ENCODE results near the gene ABCC4.

DNA sequence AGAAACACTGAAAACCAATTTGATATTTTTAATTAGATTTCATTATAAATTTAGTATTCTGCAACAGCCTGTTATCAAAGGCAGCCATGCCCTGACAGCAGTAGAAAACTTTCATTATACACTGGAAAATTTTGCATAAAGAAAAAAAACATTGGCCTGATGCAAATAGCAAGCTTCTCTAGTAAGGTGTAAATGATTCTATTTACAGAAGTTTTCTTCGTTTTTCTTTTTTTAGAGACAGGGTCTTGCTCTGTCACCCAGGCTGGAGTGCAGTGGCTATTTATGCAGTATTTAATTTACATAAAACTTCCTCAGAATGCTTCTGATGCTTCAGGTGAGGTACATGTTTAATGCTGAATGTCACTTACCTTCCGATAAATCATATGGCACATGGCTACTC lies 67.0 kb downstream of the ABCC4 start:
- TF ChIP-seq ZNF292 (tag by site-specific recombination; IDR thresholded peaks at IDR 0.05; ENCODE audit: borderline replicate concordance, low read depth) (no peak), YY1 (tag by site-specific recombination; IDR thresholded peaks at IDR 0.05) (no peak), ZNF19 (tag by site-specific recombination; IDR thresholded peaks at IDR 0.05; ENCODE audit: low read depth) (no peak), CTCF (tag by site-specific recombination; IDR thresholded peaks at IDR 0.05) (no peak), ZNF138 (tag by site-specific recombination; IDR thresholded peaks at IDR 0.05; ENCODE audit: borderline replicate concordance) (no peak)
- TF ChIP-seq, protein P1, sequence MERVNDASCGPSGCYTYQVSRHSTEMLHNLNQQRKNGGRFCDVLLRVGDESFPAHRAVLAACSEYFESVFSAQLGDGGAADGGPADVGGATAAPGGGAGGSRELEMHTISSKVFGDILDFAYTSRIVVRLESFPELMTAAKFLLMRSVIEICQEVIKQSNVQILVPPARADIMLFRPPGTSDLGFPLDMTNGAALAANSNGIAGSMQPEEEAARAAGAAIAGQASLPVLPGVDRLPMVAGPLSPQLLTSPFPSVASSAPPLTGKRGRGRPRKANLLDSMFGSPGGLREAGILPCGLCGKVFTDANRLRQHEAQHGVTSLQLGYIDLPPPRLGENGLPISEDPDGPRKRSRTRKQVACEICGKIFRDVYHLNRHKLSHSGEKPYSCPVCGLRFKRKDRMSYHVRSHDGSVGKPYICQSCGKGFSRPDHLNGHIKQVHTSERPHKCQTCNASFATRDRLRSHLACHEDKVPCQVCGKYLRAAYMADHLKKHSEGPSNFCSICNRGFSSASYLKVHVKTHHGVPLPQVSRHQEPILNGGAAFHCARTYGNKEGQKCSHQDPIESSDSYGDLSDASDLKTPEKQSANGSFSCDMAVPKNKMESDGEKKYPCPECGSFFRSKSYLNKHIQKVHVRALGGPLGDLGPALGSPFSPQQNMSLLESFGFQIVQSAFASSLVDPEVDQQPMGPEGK (tag by site-specific recombination; IDR thresholded peaks at IDR 0.05), result no peak
- TF ChIP-seq, protein P2, sequence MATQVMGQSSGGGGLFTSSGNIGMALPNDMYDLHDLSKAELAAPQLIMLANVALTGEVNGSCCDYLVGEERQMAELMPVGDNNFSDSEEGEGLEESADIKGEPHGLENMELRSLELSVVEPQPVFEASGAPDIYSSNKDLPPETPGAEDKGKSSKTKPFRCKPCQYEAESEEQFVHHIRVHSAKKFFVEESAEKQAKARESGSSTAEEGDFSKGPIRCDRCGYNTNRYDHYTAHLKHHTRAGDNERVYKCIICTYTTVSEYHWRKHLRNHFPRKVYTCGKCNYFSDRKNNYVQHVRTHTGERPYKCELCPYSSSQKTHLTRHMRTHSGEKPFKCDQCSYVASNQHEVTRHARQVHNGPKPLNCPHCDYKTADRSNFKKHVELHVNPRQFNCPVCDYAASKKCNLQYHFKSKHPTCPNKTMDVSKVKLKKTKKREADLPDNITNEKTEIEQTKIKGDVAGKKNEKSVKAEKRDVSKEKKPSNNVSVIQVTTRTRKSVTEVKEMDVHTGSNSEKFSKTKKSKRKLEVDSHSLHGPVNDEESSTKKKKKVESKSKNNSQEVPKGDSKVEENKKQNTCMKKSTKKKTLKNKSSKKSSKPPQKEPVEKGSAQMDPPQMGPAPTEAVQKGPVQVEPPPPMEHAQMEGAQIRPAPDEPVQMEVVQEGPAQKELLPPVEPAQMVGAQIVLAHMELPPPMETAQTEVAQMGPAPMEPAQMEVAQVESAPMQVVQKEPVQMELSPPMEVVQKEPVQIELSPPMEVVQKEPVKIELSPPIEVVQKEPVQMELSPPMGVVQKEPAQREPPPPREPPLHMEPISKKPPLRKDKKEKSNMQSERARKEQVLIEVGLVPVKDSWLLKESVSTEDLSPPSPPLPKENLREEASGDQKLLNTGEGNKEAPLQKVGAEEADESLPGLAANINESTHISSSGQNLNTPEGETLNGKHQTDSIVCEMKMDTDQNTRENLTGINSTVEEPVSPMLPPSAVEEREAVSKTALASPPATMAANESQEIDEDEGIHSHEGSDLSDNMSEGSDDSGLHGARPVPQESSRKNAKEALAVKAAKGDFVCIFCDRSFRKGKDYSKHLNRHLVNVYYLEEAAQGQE (tag by site-specific recombination; IDR thresholded peaks at IDR 0.05), result no peak
